Endodermal cell (in vitro differentiated cells): ENCODE measurements around the gene OASL. TPM values are rescaled to one million over a fixed set of nuclear protein-coding genes. Genes with fewer than 3 reads are reported as not detected.

Experiments used
- DNase-seq: peaks from one replicate; pipeline ENCODE4 v3.0.0-alpha.2; 2017
- H3K27ac ChIP-seq: 2 replicates; pipeline ENCODE4 v1.5.1; 2013; ENCODE audit warnings: mild to moderate bottlenecking, low read depth, low read length, moderate library complexity
- H3K27me3 ChIP-seq: 2 replicates; pipeline ENCODE4 v1.6.1; 2013; ENCODE audit warnings: mild to moderate bottlenecking, low read length, moderate library complexity; ENCODE audit not compliant: insufficient read depth, control insufficient read depth, poor library complexity, severe bottlenecking
- H3K36me3 ChIP-seq: 2 replicates; pipeline ENCODE4 v1.7.0; 2013; ENCODE audit warnings: mild to moderate bottlenecking, low read length, moderate library complexity; ENCODE audit not compliant: control insufficient read depth, insufficient read depth
- H3K4me1 ChIP-seq: one replicate; pipeline ENCODE4 v1.7.0; 2013; ENCODE audit warnings: low read length; ENCODE audit not compliant: control insufficient read depth, insufficient read depth
- H3K4me3 ChIP-seq: 2 replicates; pipeline ENCODE4 v1.5.1; 2013; ENCODE audit warnings: mild to moderate bottlenecking, low read length, moderate library complexity
- H3K9ac ChIP-seq: 2 replicates; pipeline ENCODE4 v1.6.1; 2013; ENCODE audit warnings: mild to moderate bottlenecking, low read length, moderate library complexity; ENCODE audit not compliant: poor library complexity, severe bottlenecking; ENCODE audit errors: extremely low read depth
- H3K9me3 ChIP-seq: 2 replicates; pipeline ENCODE4 v1.6.1; 2013; ENCODE audit warnings: mild to moderate bottlenecking, low read length, moderate library complexity; ENCODE audit not compliant: control insufficient read depth
- H3K27ac Mint-ChIP-seq: 2 replicates; pipeline ENCODE4 v1.8.0; 2020; ENCODE audit warnings: mixed read lengths
- H3K27me3 Mint-ChIP-seq: 2 replicates; pipeline ENCODE4 v1.8.0; 2021; ENCODE audit warnings: mild to moderate bottlenecking, mixed read lengths; ENCODE audit not compliant: insufficient read depth
- H3K36me3 Mint-ChIP-seq: 2 replicates; pipeline ENCODE4 v1.8.0; 2020; ENCODE audit warnings: low read depth, mixed read lengths
- H3K4me1 Mint-ChIP-seq: 2 replicates; pipeline ENCODE4 v1.8.0; 2020; ENCODE audit warnings: mixed read lengths
- H3K4me3 Mint-ChIP-seq: 2 replicates; pipeline ENCODE4 v1.8.0; 2020; ENCODE audit warnings: mild to moderate bottlenecking, moderate library complexity, mixed read lengths
- H3K9me3 Mint-ChIP-seq: 2 replicates; pipeline ENCODE4 v1.8.0; 2020; ENCODE audit warnings: mild to moderate bottlenecking, mixed read lengths
- CTCF ChIP-seq: fragments of 200-600 bp; sonication (generic); conservative IDR thresholded peaks from 2 replicates; pipeline ENCODE4 v1.5.0; 2021; ENCODE audit warnings: antibody characterized with exemption, mild to moderate bottlenecking
- WGBS, 2 experiments: methylation state at CpG; one replicate each; pipeline versions ENCODE4 v1.1.5 to v1.1.7; 2013; ENCODE audit warnings: missing lambda C conversion rate in 2 of 2, mixed read lengths in 1 of 2; ENCODE audit not compliant: insufficient coverage in 1 of 2, insufficient read length in 1 of 2; 5-methylcytosine and 5-hydroxymethylcytosine counted together
- total RNA-seq, 2 donors: library from RNA; stranded (reverse); fragmentation: NEBNext Ultra II Directional in 1 of 2; extraction: Animal tissue kit (Norgen Biotek cat#: 25700) in 1 of 2; gene quantifications; 2 replicates in 1 of 2; 3 replicates in 1 of 2; pipeline ENCODE4 v1.2.1, GENCODE V29; 2021

Gene OASL
- total RNA-seq, 2 donors from 2014 or later: not detected

GRCh38 chr12:121018860-121019617 is 20.0 kb downstream of the OASL start:
- WGBS, 2 experiments: 100% methylated on average over 2 of the region's 2 CpGs; no CpG with 5 or more reads in 1 of the 2 experiments
- Mint-ChIP-seq H3K9me3 (peaks cover 6% of the 10 kb centered on the region), H3K36me3 (no peaks in the 10 kb centered on the region), H3K27ac (no peak overlapping the region), H3K4me1 (peaks cover 8% of the 10 kb centered on the region), H3K27me3 (no peaks in the 10 kb centered on the region), H3K4me3 (no peak overlapping the region)
- H3K27me3 ChIP-seq: no peaks in the 10 kb centered on the region
- no peak overlapping the region for H3K27ac ChIP-seq
- no peaks in the 10 kb centered on the region for H3K36me3 ChIP-seq
- H3K4me3 ChIP-seq: no peak overlapping the region
- H3K9me3 ChIP-seq: peaks cover 4% of the 10 kb centered on the region
- no peak overlapping the region for H3K9ac ChIP-seq
- no peak for DNase-seq
- no peak for TF ChIP-seq CTCF
- H3K4me1 ChIP-seq: no peaks in the 10 kb centered on the region

DNA sequence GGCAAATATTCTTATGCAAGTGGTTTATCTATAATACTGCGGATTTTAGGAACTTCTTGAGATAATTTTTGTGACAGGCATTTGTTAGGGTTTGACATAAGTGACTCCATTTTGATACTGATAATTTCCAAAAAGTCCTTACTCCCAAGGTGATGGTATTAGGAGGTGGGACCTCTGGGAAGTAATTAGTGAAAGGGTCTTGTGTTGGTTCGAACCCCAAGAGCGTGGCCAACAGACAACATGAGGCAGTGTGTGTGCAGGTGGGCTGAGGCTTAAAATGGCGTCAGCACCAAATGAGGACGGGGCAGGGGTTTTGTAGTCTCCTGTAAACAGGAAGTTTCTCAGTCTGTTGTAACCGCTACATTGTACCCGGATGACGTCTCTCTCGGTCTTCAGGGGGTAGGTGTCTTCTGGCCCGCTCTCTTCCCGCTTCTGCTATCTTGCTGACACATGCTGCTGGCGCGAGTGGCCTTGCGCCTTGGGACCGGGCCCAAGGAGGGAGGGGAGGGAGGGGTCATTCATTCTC is 21.0 kb downstream of the OASL start:
- no peak for TF ChIP-seq CTCF
- H3K9me3 Mint-ChIP-seq: peaks cover 6% of the 10 kb centered on the region
- H3K36me3 Mint-ChIP-seq: peaks cover 3% of the 10 kb centered on the region
- H3K27ac Mint-ChIP-seq: no peak overlapping the region
- 92 to 95% methylated on average over 12 to 15 of the region's 15 CpGs for WGBS, 2 experiments
- H3K4me3 ChIP-seq: no peak overlapping the region
- H3K27me3 Mint-ChIP-seq: no peaks in the 10 kb centered on the region
- H3K27me3 ChIP-seq: no peaks in the 10 kb centered on the region
- H3K36me3 ChIP-seq: peaks cover 7% of the 10 kb centered on the region
- no peak for DNase-seq
- no peaks in the 10 kb centered on the region for H3K4me1 ChIP-seq
- no peak overlapping the region for H3K4me3 Mint-ChIP-seq
- no peak overlapping the region for H3K9ac ChIP-seq
- peaks cover 8% of the 10 kb centered on the region for H3K4me1 Mint-ChIP-seq
- H3K9me3 ChIP-seq: peaks cover 4% of the 10 kb centered on the region
- no peak overlapping the region for H3K27ac ChIP-seq

DNA sequence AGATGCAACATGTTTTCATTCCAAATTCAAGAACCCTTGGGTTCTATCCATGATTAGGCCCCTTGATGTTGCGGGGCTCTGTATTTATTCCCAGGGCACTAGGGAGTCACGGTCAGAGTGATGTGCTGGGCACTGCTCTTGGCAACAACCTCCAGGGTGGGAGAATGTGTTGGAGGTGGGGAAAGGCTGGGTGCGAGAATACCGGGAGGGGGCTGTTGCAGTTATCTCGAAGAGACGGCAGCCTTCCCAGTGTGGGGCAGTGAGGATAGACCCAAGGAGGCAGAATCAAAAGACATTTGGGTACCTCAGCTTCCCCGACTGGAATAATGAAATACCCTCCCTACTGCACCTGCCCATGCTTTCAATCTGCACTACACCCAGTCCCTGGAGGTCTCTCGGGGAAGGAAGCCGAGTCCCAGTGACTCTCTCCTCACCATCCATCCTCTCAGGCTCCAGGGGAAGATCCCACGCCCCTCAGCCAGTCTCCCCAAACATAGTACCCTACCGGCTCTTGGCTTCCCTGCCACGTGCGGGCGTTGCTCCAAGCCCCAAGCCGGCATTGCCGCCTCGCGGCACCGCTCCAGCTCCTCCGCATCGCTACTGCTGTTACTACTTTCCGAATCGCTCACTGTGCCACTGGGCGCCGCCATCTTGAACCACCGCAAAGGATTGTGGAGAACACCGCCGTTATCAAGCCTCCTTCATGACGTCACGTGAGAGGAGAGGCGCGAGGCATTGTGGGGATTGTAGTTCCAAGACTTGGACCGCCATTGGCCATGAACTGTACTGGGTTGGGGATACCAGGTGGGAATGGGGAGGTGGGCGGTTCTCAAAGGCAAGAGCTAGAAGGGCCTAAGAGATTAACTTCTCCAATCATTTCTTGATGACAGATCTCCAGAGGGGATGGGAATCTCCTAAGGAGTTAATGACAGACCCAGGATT is 22.9 kb downstream of the OASL start, which contains the start of gene C12orf43:
C12orf43 (minus strand) TSS at position 663 of the 942 bp plus-strand sequence; CDS start at position 650, 13 bp downstream.
- Histone ChIP-seq H3K9ac (peak within 1 kb of the TSS; percentile 82), H3K36me3 (peaks cover 10% of the 10 kb centered on the region), H3K4me1 (no peaks in the 10 kb centered on the region), H3K27ac (peak within 1 kb of the TSS; percentile 61), H3K27me3 (no peaks in the 10 kb centered on the region), H3K9me3 (peaks cover 4% of the 10 kb centered on the region), H3K4me3 (peak within 1 kb of the TSS; percentile 95)
- peak within 1 kb of the TSS; percentile 97 for H3K27ac Mint-ChIP-seq
- peak; percentile 99 for DNase-seq
- no peaks in the 10 kb centered on the region for H3K27me3 Mint-ChIP-seq
- H3K4me1 Mint-ChIP-seq: peaks cover 8% of the 10 kb centered on the region
- H3K4me3 Mint-ChIP-seq: peak within 1 kb of the TSS; percentile 92
- peaks cover 12% of the 10 kb centered on the region for H3K36me3 Mint-ChIP-seq
- 2 to 4% methylated on average over 15 to 34 of the region's 34 CpGs for WGBS, 2 experiments
- no peak for TF ChIP-seq CTCF
- peaks cover 6% of the 10 kb centered on the region for H3K9me3 Mint-ChIP-seq
